Measurements from ENCODE around the gene HRCT1. TPM values are rescaled to one million over a fixed set of nuclear protein-coding genes. Genes with fewer than 3 reads are reported as not detected.
A peak's percentile ranks its signal among the peaks of the same experiment; 100 is the strongest.

HRCT1 gene
- total RNA-seq, 1 donor from 2014 or later: 2.1 TPM

DNA sequence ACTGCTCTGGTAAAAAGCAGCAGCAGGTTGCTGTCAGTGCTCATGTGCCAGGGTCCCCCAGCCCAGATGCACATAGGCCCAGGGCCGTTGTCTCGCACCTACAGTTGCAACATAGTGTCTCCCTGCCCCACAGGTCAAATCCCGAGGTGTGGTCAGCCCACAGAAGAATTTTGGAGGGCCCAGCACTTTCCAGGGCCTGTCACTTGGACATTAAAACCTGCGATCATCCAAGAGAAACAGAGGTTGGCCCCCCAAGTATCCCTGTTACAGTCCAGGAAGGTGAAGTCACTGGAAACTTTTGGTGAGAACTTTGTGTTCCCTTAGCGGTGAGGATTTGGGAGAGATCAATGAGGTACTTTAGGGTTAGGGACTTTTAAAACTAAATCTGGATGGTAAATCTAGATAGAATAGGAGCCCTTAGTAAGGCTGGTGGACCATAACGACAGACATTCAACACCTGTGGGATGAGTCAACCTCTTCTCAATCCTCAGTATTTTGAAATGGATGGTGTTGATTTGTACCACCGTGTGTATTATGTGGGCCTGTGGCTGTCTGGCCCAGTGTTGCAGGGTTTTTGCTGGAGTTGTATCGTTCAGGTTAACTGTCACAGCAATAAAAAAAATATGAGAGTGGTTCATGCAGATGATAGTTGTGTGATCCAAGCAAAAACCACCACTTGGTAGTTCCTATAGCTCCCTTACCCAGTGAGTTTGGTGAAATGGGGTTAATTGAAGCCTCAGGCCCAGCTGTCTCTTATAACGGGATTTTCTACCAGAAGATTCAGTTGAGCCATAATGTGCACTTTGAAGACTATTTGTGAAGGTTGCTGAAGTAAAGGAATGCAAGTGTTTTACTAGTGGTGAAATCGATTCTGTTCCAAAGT is 32.7 kb downstream of the HRCT1 start:
- H3K36me3 ChIP-seq (ENCODE audit: control insufficient read depth in 3 of 3, insufficient read depth in 3 of 3, low read length in 3 of 3): no peaks in the 10 kb centered on the region
- H3K9me3 ChIP-seq (ENCODE audit: control insufficient read depth in 3 of 3, low read length in 3 of 3): no peaks in the 10 kb centered on the region
- no peaks in the 10 kb centered on the region for H3K4me1 ChIP-seq (ENCODE audit: control insufficient read depth in 3 of 3, insufficient read depth in 3 of 3, low read length in 3 of 3)
- no peak overlapping the region for H3K27ac ChIP-seq (ENCODE audit: low read depth, low read length)
- H3K4me3 ChIP-seq (ENCODE audit: low read length in 3 of 3): no peak overlapping the region
- no peak overlapping the region for H3K9ac ChIP-seq (ENCODE audit: low read depth in 1 of 3, low read length in 3 of 3)
- no peaks in the 10 kb centered on the region for H3K27me3 ChIP-seq (ENCODE audit: control insufficient read depth in 3 of 3, insufficient read depth in 3 of 3, low read length in 3 of 3)

DNA sequence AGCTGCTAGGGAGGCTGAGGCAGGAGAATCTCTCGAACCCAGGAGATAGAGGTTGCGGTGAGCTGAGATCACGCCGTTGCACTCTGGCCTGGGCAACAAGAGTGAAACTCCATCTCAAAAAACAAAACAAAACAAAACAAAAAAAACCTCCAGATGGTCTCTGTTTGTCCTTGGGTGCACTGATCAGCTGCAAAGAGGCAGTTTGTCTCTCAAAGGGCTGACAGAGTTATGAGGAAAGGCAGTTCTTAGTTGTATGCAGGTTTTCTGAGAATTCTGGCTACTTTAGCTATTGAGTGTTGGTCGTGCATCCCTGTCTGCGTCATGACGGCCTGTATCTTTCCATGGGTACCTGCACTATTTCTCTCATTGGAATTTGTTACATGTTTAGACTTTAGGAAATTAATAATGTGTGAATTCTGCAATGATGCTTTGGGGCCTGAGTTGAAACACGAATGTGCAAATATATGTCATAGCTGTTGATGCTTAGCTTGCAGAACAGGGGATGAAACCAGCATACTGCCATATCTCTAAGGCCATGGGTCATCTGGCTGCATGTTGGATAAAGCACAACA is 33.8 kb downstream of the HRCT1 start:
- Histone ChIP-seq H3K36me3 (ENCODE audit: control insufficient read depth in 3 of 3, insufficient read depth in 3 of 3, low read length in 3 of 3) (no peaks in the 10 kb centered on the region), H3K27ac (ENCODE audit: low read depth, low read length) (no peak overlapping the region), H3K27me3 (ENCODE audit: control insufficient read depth in 3 of 3, insufficient read depth in 3 of 3, low read length in 3 of 3) (no peaks in the 10 kb centered on the region), H3K4me3 (ENCODE audit: low read length in 3 of 3) (no peak overlapping the region), H3K4me1 (ENCODE audit: control insufficient read depth in 3 of 3, insufficient read depth in 3 of 3, low read length in 3 of 3) (no peaks in the 10 kb centered on the region), H3K9ac (ENCODE audit: low read depth in 1 of 3, low read length in 3 of 3) (no peak overlapping the region), H3K9me3 (ENCODE audit: control insufficient read depth in 3 of 3, low read length in 3 of 3) (no peaks in the 10 kb centered on the region)

DNA sequence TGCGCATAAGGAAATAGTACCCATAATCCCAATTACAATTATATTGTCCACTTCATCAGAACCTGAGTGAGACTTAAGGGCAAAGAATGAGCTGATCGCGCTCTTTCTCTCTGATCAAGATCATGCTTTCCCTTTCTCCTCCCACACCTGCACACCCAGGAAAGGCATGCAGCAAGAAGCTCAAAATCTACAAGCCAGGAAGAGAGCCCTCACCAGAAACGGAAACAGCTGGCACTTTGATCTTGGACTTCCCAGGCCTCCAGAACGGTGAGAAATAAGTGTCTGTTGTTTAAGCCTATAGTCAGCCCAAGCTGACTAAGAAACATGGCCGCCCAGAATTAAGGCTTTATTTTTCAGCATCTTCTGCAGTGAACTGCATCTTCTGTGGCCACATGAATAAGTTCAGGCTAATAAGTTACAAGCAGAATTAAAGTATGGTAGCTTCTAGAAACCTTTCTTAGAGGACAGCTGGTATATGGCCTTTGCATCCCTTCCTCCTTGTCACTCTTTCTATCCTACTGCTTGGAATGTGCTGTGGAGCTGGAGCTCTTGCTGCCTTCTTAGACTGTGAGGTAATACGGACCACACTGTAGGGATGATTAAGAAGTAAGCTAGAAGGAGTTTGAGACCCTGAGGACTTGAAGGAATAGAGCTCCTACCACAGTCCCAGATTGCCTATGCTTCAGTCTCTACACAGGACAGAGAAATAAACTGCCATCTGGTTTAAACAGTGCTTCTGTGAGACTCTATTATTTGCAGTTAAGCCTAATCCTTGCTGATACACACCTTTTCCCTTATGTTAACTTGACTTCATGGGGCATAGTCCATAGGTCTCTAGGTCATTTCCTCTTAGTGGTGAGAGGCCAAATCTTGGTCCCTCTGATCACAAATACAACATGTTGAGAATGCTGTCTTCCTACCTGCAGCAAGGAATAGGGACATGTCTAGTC is 34.7 kb downstream of the HRCT1 start:
- Histone ChIP-seq H3K27ac (ENCODE audit: low read depth, low read length) (no peak overlapping the region), H3K4me3 (ENCODE audit: low read length in 3 of 3) (no peak overlapping the region), H3K36me3 (ENCODE audit: control insufficient read depth in 3 of 3, insufficient read depth in 3 of 3, low read length in 3 of 3) (no peaks in the 10 kb centered on the region), H3K9me3 (ENCODE audit: control insufficient read depth in 3 of 3, low read length in 3 of 3) (no peaks in the 10 kb centered on the region), H3K9ac (ENCODE audit: low read depth in 1 of 3, low read length in 3 of 3) (no peak overlapping the region), H3K27me3 (ENCODE audit: control insufficient read depth in 3 of 3, insufficient read depth in 3 of 3, low read length in 3 of 3) (no peaks in the 10 kb centered on the region), H3K4me1 (ENCODE audit: control insufficient read depth in 3 of 3, insufficient read depth in 3 of 3, low read length in 3 of 3) (peaks cover 0 to 8% (median 2%) of the 10 kb centered on the region in 3 donors)

DNA sequence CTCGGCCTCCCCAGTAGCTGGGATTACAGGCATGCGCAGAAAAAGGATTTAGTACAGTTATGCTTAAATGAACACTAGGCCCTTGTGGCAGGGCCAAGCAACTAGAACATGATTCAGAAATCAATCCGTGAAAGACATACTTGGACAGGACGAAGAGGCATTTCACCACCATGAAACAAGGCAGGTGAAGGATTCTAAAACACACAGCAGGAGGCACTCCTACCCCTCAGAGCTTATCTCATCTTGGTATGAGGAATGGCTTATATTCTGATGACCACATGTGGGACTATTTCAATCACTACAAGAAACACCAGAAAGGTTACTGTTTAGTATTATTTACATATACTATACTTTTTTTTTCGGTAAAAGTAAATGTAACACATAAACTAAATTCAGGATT is 36.3 kb downstream of the HRCT1 start:
- Histone ChIP-seq H3K27ac (ENCODE audit: low read depth, low read length) (no peak overlapping the region), H3K4me1 (ENCODE audit: control insufficient read depth in 3 of 3, insufficient read depth in 3 of 3, low read length in 3 of 3) (peaks cover 0 to 8% (median 2%) of the 10 kb centered on the region in 3 donors), H3K27me3 (ENCODE audit: control insufficient read depth in 3 of 3, insufficient read depth in 3 of 3, low read length in 3 of 3) (no peaks in the 10 kb centered on the region), H3K9ac (ENCODE audit: low read depth in 1 of 3, low read length in 3 of 3) (no peak overlapping the region), H3K4me3 (ENCODE audit: low read length in 3 of 3) (no peak overlapping the region), H3K36me3 (ENCODE audit: control insufficient read depth in 3 of 3, insufficient read depth in 3 of 3, low read length in 3 of 3) (no peaks in the 10 kb centered on the region), H3K9me3 (ENCODE audit: control insufficient read depth in 3 of 3, low read length in 3 of 3) (no peaks in the 10 kb centered on the region)

GRCh38 chr9:35944173-35944572 is 38.2 kb downstream of the HRCT1 start:
- Histone ChIP-seq H3K27ac (ENCODE audit: low read depth, low read length) (no peak overlapping the region), H3K9ac (ENCODE audit: low read depth in 1 of 3, low read length in 3 of 3) (no peak overlapping the region), H3K4me3 (ENCODE audit: low read length in 3 of 3) (no peak overlapping the region), H3K27me3 (ENCODE audit: control insufficient read depth in 3 of 3, insufficient read depth in 3 of 3, low read length in 3 of 3) (no peaks in the 10 kb centered on the region), H3K36me3 (ENCODE audit: control insufficient read depth in 3 of 3, insufficient read depth in 3 of 3, low read length in 3 of 3) (no peaks in the 10 kb centered on the region), H3K9me3 (ENCODE audit: control insufficient read depth in 3 of 3, low read length in 3 of 3) (no peaks in the 10 kb centered on the region), H3K4me1 (ENCODE audit: control insufficient read depth in 3 of 3, insufficient read depth in 3 of 3, low read length in 3 of 3) (peaks cover 2 to 8% (median 4%) of the 10 kb centered on the region in 3 donors)

DNA sequence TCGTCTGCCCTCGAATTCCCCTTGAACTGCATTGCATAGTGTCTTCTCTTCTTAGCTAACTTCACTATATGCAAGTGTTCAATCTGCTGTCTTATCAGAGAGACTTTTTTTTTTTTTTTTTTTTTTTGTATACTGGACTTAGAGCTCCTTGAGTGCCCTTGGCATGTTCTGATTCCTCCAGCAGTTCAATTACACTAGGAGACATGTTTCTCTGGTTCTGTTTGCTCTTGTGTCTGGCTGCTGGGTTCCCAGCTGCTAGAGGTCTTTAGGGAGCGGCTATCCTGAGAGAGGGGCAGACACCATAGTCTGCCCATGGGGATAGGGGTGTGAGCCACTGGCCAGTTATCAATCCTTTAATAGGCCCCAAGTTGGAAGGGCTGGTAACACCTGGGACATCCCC is 38.8 kb downstream of the HRCT1 start:
- Histone ChIP-seq H3K27me3 (ENCODE audit: control insufficient read depth in 3 of 3, insufficient read depth in 3 of 3, low read length in 3 of 3) (no peaks in the 10 kb centered on the region), H3K9ac (ENCODE audit: low read depth in 1 of 3, low read length in 3 of 3) (no peak overlapping the region), H3K4me1 (ENCODE audit: control insufficient read depth in 3 of 3, insufficient read depth in 3 of 3, low read length in 3 of 3) (peaks cover 2 to 13% (median 5%) of the 10 kb centered on the region in 3 donors), H3K4me3 (ENCODE audit: low read length in 3 of 3) (no peak overlapping the region), H3K27ac (ENCODE audit: low read depth, low read length) (no peak overlapping the region), H3K9me3 (ENCODE audit: control insufficient read depth in 3 of 3, low read length in 3 of 3) (no peaks in the 10 kb centered on the region), H3K36me3 (ENCODE audit: control insufficient read depth in 3 of 3, insufficient read depth in 3 of 3, low read length in 3 of 3) (no peaks in the 10 kb centered on the region)

DNA sequence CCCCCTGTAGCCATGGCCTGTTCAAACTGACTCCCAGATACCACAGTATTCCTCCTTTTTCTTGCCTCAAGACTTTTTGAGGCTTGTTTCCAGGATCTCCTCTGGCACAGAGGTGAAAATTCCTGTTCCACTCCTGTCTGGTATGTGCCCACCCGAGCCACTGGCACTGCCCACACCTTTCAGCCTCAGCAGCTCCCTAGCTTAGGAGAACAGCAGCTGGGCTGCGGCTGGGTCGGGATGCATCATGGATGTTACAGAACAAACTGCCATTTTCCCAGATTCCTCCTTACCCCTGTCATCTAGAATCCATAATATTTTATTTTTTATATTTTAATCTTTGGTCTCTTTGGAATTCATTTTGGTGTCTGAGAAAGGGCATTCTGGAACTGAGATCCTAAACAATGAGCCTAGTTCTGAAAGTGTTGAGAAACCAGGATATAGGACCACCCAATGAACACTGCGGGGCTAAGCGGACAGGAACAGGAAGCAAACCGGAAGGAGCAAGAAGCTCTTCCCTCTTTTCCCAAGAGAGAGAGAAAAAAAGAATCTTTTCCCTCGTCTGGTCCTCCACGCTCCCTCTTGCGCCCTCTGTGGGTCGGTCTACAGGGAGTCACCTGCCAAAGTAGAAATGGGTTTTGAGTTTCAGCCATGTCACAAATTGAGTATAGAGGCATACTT is 39.5 kb downstream of the HRCT1 start:
- Histone ChIP-seq H3K9ac (ENCODE audit: low read depth in 1 of 3, low read length in 3 of 3) (peak overlapping the region in 1 of 3 donors; percentile 25), H3K27me3 (ENCODE audit: control insufficient read depth in 3 of 3, insufficient read depth in 3 of 3, low read length in 3 of 3) (no peaks in the 10 kb centered on the region), H3K27ac (ENCODE audit: low read depth, low read length) (no peak overlapping the region), H3K4me3 (ENCODE audit: low read length in 3 of 3) (peak overlapping the region in 2 of 3 donors; percentile 49 to 63), H3K36me3 (ENCODE audit: control insufficient read depth in 3 of 3, insufficient read depth in 3 of 3, low read length in 3 of 3) (no peaks in the 10 kb centered on the region), H3K9me3 (ENCODE audit: control insufficient read depth in 3 of 3, low read length in 3 of 3) (no peaks in the 10 kb centered on the region), H3K4me1 (ENCODE audit: control insufficient read depth in 3 of 3, insufficient read depth in 3 of 3, low read length in 3 of 3) (peaks cover 2 to 13% (median 5%) of the 10 kb centered on the region in 3 donors)

DNA sequence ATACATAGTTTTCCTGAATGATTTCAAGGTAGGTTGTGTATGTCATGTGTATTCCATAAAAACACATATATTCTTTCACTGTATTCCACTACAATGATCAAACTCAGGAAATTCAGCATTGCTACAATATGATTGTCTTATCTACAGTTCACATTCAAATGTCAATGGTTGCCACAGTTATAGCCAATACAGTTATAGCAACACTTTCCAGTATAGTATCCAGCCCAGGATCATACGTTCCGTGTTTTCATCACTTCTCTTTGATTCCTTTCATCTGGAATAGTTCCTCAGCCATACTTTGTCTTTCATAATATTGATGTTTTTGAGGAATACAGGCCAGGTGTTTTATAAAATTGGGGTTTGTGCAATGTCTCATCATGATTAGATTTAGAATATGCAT is 42.4 kb downstream of the HRCT1 start:
- H3K36me3 ChIP-seq (ENCODE audit: control insufficient read depth in 3 of 3, insufficient read depth in 3 of 3, low read length in 3 of 3): no peaks in the 10 kb centered on the region

DNA sequence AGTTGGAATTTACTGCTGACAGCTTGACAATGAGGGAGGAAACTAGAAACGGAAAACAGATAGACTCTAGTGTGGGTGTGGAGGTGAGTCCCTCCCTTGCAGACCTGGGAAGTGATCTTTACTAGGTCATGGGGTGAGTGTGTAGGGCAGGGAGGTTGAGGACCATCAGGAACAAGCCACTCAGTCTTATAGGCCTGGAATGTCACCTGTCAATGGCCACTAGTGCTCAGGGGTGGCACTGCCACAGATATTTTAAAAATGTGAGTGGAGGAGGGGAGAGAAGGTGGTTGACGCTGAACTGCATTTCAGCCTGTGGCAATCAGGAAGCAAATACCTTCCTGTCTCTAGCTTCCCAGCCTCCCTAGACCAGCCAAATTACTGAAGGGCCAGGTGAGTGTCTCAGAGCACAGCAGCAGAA is 42.9 kb downstream of the HRCT1 start:
- Histone ChIP-seq H3K27me3 (ENCODE audit: control insufficient read depth in 3 of 3, insufficient read depth in 3 of 3, low read length in 3 of 3) (peaks cover 0 to 2% (median 0%) of the 10 kb centered on the region in 3 donors), H3K27ac (ENCODE audit: low read depth, low read length) (no peak overlapping the region), H3K9me3 (ENCODE audit: control insufficient read depth in 3 of 3, low read length in 3 of 3) (no peaks in the 10 kb centered on the region), H3K4me1 (ENCODE audit: control insufficient read depth in 3 of 3, insufficient read depth in 3 of 3, low read length in 3 of 3) (peaks cover 2 to 13% (median 5%) of the 10 kb centered on the region in 3 donors), H3K4me3 (ENCODE audit: low read length in 3 of 3) (no peak overlapping the region), H3K9ac (ENCODE audit: low read depth in 1 of 3, low read length in 3 of 3) (no peak overlapping the region), H3K36me3 (ENCODE audit: control insufficient read depth in 3 of 3, insufficient read depth in 3 of 3, low read length in 3 of 3) (no peaks in the 10 kb centered on the region)

More for the DNA sequence above, 42.4 kb downstream of the HRCT1 start:
- H3K4me1 ChIP-seq (ENCODE audit: control insufficient read depth in 3 of 3, insufficient read depth in 3 of 3, low read length in 3 of 3): peaks cover 2 to 13% (median 5%) of the 10 kb centered on the region in 3 donors
- no peak overlapping the region for H3K9ac ChIP-seq (ENCODE audit: low read depth in 1 of 3, low read length in 3 of 3)
- H3K27me3 ChIP-seq (ENCODE audit: control insufficient read depth in 3 of 3, insufficient read depth in 3 of 3, low read length in 3 of 3): peaks cover 0 to 2% (median 0%) of the 10 kb centered on the region in 3 donors
- H3K4me3 ChIP-seq (ENCODE audit: low read length in 3 of 3): no peak overlapping the region
- no peaks in the 10 kb centered on the region for H3K9me3 ChIP-seq (ENCODE audit: control insufficient read depth in 3 of 3, low read length in 3 of 3)
- no peak overlapping the region for H3K27ac ChIP-seq (ENCODE audit: low read depth, low read length)
